KOPT-K1 (cell line): ENCODE measurements around the gene ZNF786.
"Not testable (repeated sequence)": the region's sequence is repeated elsewhere in the genome, so short reads cannot be mapped to it uniquely, and the experiment has no call there.

Experiments
- H3K27ac ChIP-seq: fragments of 200-600 bp; sonication (generic); 2 replicates; pipeline ENCODE4 v1.5.1; 2016; ENCODE audit warnings: antibody characterized with exemption, mild to moderate bottlenecking, low read depth, low read length; ENCODE audit not compliant: poor library complexity, severe bottlenecking
- H3K36me3 ChIP-seq: fragments of 200-600 bp; sonication (generic); 2 replicates; pipeline ENCODE4 v1.5.1; 2017; ENCODE audit warnings: antibody characterized with exemption, mild to moderate bottlenecking, low read length, moderate library complexity; ENCODE audit not compliant: insufficient read depth
- H3K9me3 ChIP-seq: fragments of 200-600 bp; sonication (generic); 2 replicates; pipeline ENCODE4 v1.5.1; 2017; ENCODE audit warnings: antibody characterized with exemption, low read length, mild to moderate bottlenecking; ENCODE audit not compliant: insufficient read depth, poor library complexity, severe bottlenecking

ZNF786 gene

DNA sequence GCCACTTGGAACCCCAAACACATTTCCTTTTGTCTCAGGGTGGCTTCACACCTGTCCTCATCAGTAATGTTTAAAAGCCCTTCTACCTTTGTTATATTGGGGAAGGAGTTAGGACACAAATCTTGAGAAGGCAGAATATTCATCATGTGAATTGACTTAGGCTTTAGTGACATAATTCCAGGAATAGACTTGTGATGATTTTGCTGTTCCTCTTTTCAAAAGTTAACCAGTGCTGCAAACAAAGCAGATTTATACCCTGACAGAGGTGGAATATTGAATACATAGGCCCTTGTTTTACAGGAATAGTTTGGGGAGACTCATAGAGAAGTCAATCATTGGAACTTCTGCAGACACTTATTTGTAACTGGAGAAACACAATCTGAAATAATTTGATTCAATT, 27.0 kb downstream of the ZNF786 start:
- Histone ChIP-seq H3K9me3 (no peaks in the 10 kb centered on the region), H3K27ac (no peak overlapping the region), H3K36me3 (peaks cover 7% of the 10 kb centered on the region)

DNA sequence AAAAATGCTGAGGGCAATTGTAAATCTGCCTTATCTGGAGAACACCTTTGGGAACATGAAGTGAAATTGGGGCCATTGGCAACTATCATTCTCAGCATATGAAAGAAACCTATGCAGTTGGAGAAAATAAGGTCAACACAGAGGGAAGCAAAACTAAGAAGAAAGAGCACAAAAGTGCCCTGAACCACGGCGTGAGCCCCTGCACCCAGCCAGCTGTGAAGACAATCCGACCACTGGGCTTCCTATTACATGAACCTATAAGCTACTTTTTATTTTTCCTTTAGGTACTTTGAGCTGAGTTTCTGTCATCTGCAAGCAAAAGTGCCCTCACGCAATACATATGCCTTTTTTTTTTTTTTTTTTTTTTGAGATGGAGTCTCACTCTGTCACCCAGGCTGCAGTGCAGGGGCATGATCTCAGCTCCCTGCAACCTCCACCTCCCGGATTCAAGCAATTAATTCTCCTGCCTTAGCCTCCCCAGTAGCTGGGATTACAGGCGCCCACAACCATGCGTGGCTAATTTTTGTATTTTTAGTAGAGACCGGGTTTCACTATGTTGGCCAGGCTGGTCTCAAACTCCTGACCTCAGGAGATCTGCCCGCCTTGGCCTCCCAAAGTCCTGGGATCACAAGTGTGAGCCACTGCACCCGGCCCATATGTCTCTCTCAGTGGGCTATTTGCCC, 28.2 kb downstream of the ZNF786 start:
- not testable (repeated sequence) for H3K27ac ChIP-seq, H3K36me3 ChIP-seq, H3K9me3 ChIP-seq

DNA sequence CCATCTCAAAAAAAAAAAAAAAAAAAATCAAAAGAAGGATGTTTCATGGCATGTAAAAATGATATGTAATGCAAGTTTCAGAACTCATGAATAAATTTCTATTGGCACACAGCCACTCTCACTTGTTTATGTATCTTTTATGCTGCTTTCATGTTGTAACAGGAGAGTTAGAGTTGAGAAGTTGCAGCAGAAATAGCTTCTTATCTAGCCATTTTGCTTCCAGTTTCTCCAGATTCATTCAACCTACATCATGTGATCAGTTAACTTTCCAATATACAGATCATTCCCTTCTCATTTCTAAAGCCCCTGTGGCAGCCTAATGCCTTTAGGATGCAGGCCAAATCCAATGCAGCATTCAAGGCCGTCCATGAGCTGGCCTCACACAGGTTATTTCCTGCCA, 30.4 kb downstream of the ZNF786 start:
- H3K36me3 ChIP-seq: no peaks in the 10 kb centered on the region
- no peak overlapping the region for H3K27ac ChIP-seq
- H3K9me3 ChIP-seq: no peaks in the 10 kb centered on the region

DNA sequence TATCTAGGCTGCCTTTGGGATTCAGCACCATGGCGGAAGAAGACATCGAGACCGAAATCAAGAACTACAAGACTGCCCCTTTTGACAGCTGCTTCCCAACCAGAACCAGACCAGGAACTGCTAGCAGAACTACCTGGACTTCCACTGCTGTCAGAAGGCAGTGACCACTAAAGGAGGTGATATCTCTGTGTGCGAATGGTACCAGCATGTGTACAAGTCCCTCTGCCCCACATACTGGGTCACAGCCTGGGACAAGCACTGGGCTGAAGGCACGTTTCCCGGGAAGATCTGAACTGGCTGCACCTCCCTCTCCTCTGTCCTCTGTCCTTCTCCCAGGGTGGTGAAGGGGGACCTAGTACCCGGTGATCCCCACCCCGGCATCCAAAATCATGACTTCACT, 36.6 kb downstream of the ZNF786 start:
- Histone ChIP-seq H3K9me3 (no peaks in the 10 kb centered on the region), H3K36me3 (no peaks in the 10 kb centered on the region)

DNA sequence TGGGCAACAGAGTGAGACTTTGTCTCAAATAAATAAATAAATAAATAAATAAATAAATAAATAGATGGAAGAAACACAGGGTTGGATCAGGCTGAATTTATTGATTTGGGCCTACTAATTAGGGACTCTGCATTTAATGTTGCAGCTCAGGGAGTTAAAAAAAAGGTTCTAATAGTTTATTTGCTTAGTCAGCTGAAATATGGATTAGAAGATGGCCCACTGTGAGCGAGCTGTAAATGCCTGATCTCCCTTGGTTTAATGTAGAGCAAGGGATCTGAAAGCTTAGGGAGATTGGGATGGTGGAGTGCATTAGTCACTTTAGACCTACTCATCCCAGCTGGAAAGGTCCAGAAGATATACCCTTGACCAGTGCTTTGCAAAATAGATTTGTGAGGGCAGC, 37.1 kb downstream of the ZNF786 start:
- H3K9me3 ChIP-seq: no peaks in the 10 kb centered on the region
- no peaks in the 10 kb centered on the region for H3K36me3 ChIP-seq
- no peak overlapping the region for H3K27ac ChIP-seq

More for the DNA sequence above, 36.6 kb downstream of the ZNF786 start:
- no peak overlapping the region for H3K27ac ChIP-seq

DNA sequence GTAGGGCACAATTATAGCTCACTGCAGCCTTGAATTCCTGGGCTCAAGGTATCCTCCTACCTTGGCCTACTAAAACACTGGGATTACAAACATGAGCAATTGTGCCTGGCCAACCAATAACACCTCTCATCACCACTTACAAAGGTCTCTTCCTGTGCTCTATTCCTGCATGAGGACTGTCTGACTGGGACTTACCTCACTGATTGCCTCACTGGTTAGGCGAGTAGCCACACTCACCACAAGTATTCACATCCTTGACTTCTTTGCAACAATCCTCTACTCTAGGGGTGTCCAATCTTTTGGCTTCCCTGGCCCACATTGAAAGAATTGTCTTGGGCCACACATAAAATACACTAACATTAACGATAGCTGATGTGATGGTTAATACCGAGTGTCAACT, 39.6 kb downstream of the ZNF786 start:
- Histone ChIP-seq H3K9me3 (no peaks in the 10 kb centered on the region), H3K36me3 (no peaks in the 10 kb centered on the region), H3K27ac (no peak overlapping the region)

DNA sequence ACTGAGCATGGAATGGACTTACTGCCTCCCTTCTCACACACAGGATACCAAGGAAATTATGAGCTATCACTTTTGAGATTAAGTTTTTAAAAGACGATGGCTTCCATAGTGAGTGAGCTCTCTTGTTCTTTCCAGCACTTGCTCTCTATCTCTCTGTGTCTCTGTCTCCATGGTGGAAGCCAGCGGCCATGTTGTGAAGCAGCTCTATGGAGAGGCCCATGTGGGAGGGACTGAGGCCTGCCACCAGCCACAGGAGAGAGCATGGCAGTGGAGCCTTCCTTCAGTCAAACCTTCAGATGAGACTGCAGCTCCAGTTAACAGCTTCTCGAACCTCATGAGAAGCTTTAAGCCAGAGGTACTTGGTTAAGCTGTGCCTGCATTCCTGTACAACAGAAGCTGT, 41.7 kb downstream of the ZNF786 start:
- Histone ChIP-seq H3K9me3 (no peaks in the 10 kb centered on the region), H3K27ac (no peak overlapping the region), H3K36me3 (no peaks in the 10 kb centered on the region)

DNA sequence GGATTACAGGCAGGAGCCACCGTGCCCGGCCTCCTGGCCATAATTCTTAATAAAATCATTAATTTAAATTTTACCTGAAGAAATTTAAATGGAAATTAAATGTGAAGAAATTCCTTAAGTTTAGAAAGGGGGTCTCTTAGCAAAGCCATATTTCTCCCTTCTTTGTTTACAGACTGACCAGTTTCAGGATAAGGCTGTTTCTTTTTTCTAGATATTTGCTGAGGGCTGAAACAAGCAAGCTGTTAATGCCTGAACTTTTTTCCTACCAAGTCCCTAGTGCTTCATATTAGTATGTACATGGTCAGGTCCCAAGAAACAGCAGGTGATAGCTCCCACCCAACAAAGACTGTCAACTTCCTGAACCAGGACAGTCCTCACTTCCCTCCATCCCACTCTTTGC, 44.1 kb downstream of the ZNF786 start:
- no peaks in the 10 kb centered on the region for H3K36me3 ChIP-seq
- no peaks in the 10 kb centered on the region for H3K9me3 ChIP-seq
- no peak overlapping the region for H3K27ac ChIP-seq

DNA sequence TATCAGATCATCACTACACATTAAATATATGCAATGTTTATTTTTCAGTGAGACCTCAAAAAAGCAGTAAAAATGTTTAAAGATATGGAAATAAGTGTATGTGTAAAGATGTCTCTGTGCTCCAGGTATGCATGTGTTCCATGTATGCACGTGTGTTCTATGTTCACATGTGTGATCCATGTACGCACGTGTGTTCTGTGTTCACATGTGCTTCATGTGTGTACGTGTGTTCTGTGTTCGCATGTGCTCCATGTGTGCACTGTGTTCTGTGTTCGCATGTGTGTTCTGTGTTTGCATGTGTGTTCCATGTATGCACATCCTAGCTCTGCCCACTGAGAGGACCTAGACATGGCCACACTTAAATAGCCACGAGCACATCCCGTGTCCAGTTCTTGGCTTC, 46.6 kb downstream of the ZNF786 start:
- Histone ChIP-seq H3K27ac (no peak overlapping the region), H3K9me3 (no peaks in the 10 kb centered on the region), H3K36me3 (no peaks in the 10 kb centered on the region)

DNA sequence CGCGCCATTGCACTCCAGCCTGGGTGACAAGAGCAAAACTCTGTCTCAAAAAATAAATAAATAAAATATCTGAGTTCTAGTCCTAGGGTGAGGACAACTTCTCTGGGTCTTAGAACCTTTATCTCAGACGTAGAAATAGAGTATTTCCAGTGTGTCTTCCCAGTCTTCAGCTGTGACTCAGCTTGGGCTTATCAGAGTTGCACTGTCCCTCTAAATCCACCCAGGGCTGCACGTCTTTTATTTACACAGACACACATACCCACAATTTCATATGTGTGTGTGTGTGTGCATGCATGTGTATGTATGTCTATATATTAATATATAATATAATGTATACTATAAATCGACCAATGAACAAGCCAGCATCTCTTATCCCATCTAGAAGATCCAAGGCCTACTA, 49.2 kb downstream of the ZNF786 start:
- Histone ChIP-seq H3K36me3 (no peaks in the 10 kb centered on the region), H3K27ac (no peak overlapping the region), H3K9me3 (peaks cover 15% of the 10 kb centered on the region)

DNA sequence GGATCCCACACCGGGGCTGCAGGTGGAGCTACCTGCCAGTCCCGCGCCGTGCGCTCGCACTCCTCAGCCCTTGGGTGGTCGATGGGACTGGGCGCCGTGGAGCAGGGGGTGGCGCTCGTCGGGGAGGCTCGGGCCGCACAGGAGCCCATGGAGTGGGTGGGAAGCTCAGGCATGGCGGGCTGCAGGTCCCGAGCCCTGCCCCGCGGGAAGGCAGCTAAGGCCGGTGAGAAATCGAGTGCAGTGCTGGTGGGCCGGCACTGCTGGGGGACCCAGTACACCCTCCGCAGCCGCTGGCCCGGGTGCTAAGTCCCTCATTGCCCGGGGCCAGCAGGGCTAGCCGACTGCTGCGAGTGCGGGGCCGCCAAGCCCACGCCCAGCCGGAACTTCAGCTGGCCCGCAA, 51.9 kb downstream of the ZNF786 start:
- not testable (repeated sequence) for H3K27ac ChIP-seq, H3K36me3 ChIP-seq
- peaks cover 22% of the 10 kb centered on the region for H3K9me3 ChIP-seq

DNA sequence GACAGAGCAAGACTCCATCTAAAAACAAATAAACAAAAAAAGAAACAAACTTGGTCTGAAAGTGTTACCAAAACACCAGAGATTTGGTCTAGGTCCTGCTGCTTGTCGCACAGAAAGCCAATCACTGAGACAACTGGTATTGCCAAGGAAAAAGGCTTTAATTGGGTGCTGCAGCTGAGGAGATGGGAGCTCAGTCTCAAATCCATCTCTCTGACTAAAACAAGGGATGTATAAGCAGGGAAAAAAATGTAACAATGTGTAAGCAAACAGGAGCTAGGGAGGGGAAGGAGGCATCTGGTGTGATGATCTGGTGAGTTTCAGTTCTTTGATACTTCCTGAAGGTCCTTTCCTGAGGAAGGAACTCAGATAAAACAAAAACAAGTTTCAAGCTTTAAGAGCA, 53.8 kb downstream of the ZNF786 start:
- Histone ChIP-seq H3K36me3 (no peaks in the 10 kb centered on the region), H3K9me3 (peaks cover 22% of the 10 kb centered on the region), H3K27ac (no peak overlapping the region)

DNA sequence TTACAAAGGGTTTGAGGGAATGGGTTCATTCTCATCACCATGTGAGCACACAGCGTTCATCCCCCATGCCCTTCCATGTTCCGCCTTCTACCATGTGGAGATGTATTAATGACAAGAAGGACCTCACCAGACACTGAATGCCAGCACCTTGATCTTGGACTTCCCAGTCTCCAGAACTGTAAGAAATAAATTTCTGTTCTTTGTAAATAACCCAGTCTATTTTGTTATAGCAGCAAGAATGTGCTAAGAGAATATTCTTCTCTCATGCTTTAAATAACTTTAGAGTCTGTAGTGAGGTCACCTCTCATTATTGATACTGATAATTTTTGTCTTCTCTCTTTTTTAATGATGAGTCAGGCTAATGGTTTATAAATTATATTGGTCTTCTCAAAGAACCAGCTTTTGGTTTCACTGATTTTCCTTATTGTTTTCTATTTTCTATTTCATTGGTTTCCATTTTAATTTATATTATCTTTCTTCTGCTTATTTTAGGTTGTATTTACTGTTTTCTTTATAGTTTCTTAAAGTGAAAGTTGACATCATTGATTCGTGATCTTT, 59.1 kb downstream of the ZNF786 start:
- H3K9me3 ChIP-seq: peaks cover 8% of the 10 kb centered on the region
- no peaks in the 10 kb centered on the region for H3K36me3 ChIP-seq

DNA sequence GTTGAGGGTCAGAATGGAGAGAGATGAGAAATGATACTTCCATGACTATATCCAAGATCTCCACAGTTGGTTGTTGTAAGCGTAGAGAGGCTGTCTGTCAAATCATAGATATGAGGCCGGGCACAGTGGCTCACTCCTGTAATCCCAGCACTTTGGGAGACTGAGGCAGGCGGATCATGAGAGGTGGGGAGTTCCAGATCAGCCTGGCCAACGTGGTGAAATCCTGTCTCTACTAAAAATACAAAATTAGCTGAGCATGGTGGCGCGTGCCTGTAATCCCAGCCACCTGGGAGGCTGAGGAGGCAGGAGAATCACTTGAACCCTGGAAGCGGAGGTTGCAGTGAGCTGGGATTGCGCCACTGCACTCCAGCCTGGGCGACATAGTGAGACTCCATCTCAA, 60.1 kb downstream of the ZNF786 start:
- H3K9me3 ChIP-seq, H3K36me3 ChIP-seq, H3K27ac ChIP-seq: not testable (repeated sequence)

More for the DNA sequence above, 59.1 kb downstream of the ZNF786 start:
- no peak overlapping the region for H3K27ac ChIP-seq

DNA sequence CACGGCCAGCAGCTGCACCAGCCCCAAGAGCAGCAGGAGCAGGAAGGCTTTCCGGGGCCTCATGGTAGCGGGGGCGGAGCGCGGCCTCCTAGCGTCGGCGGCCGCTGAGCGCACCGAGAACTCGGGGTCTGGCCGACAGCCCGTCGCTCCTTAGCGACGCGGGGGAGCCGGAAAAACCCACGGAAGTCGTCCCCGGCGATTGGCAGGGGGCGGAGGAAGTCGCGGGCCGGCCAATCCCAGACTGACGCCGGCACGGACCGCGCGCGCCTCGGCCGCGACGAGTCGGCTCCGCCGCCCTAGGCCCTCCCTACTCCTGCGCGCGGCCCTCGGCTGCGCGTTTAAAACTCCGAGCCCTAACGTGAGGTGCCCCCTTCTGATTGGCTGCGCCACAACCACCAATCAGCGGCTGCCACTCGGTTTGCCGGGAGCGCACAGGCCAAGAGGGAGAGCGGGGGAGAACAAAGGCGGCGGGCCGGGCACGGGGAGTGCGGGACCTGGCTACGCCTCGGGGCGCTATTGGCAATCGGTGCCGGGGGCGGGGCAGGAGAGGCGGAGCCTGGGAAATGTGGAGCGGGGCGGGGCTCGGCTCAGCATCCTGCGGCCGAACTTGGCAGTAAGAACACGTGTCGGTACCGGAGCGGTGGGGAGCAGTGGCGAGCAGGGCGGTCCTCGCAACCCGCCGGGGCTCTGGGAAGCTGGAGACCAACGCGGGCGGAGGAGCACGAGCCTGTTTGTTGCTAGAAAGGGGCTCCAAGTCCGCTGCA, 62.0 kb downstream of the ZNF786 start, which contains the start of gene PDIA4:
TSS of gene PDIA4 (minus strand) at position 160 of the 764 bp plus-strand sequence. CDS start at position 63, 97 bp downstream.
- Histone ChIP-seq H3K9me3 (no peaks in the 10 kb centered on the region), H3K27ac (peak within 1 kb of the TSS; percentile 79), H3K36me3 (peaks cover 15% of the 10 kb centered on the region)
